ENCODE measurements around the gene POU6F2. TPM values are rescaled to one million over a fixed set of nuclear protein-coding genes. Genes with fewer than 3 reads are reported as not detected.

POU6F2 gene
- total and polyA plus RNA-seq, 4 donors: 1.1 to 2.0 (median 1.6) TPM

DNA sequence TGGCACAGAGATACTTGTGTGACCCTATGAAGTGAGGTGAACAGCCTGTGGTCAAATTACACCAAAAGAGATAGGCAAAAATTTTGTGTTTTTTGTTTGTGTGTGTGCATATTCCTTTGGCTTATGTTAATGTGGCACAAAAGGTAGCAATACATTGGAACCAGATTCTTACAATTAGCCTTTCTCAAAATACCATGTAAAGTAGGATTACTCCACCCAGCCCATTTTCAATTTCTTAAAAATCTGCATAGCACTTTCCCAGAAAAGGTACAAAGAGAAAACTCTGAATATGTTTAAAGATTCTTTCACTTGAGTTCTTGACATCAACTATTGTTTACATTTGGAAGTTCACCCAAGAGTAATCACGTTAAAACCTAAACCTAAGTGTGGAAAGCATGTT, 431.2 kb downstream of the POU6F2 start:
- Histone ChIP-seq H3K27me3 (ENCODE audit: control insufficient read depth, insufficient read depth, low read length) (no peaks in the 10 kb centered on the region), H3K36me3 (ENCODE audit: control insufficient read depth, insufficient read depth, low read length) (no peaks in the 10 kb centered on the region), H3K27ac (ENCODE audit: low read depth, low read length) (no peak overlapping the region), H3K9me3 (ENCODE audit: control insufficient read depth, insufficient read depth, low read length) (no peaks in the 10 kb centered on the region), H3K4me1 (ENCODE audit: control insufficient read depth, insufficient read depth, low read length) (peaks cover 7% of the 10 kb centered on the region), H3K4me3 (ENCODE audit: low read depth, low read length) (no peak overlapping the region)
- DNase-seq (ENCODE audit: low read depth in 4 of 6, low spot score in 6 of 6): no peak
- WGBS (ENCODE audit: insufficient coverage): no CpG with 5 or more reads among the region's 1 CpG

DNA sequence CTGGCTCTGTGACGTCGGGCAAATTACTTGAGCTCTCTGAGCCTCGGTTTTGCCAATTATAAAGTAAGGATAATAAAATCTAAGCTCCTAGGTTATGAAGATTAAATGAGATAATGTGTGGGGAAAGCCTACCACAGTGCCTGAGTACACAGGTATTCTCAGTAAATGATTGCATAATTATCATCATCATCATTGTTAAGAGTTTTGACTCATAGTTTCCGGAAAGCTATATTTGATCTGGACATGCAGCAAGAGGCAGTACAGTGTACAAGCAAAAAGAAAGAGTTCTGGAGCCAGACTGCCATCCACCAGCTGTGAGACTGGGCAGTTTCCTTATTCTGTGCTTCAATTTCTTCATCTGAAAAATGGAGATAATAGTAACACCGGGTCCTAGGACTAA, 432.9 kb downstream of the POU6F2 start:
- Histone ChIP-seq H3K27me3 (ENCODE audit: control insufficient read depth, insufficient read depth, low read length) (no peaks in the 10 kb centered on the region), H3K9me3 (ENCODE audit: control insufficient read depth, insufficient read depth, low read length) (no peaks in the 10 kb centered on the region), H3K36me3 (ENCODE audit: control insufficient read depth, insufficient read depth, low read length) (no peaks in the 10 kb centered on the region), H3K4me1 (ENCODE audit: control insufficient read depth, insufficient read depth, low read length) (peaks cover 13% of the 10 kb centered on the region), H3K4me3 (ENCODE audit: low read depth, low read length) (no peak overlapping the region), H3K27ac (ENCODE audit: low read depth, low read length) (no peak overlapping the region)
- DNase-seq (ENCODE audit: low read depth in 4 of 6, low spot score in 6 of 6): no peak
- 87% methylated on average over 4 of the region's 5 CpGs for WGBS (ENCODE audit: insufficient coverage)

DNA sequence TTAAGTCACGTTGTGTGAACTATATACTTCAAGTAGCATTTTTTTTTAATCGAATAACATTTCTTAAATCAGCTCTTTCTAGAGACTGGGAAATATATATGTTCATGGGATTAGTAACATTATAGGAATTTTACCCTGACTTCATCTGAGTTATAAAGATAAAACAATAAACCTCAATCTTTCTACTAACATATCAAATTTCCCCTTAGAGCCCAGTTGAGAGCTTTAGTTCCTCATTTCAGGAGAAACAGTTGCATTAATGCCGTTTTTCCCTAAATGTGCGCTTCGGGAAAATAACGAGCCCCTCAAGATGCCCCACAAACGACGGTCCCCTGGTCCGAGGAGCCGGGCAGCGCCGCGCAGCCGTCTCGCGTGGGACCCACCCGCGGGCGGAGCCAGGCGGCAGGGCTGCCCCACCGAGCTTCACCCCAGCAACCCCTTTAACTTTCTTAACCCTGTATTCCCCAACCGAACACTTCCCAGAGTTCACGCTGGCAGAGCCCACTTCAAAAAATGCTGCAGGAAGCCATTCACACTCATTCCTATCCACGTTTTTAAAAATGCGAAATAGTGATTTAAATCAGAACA, 436.0 kb downstream of the POU6F2 start:
- Histone ChIP-seq H3K4me1 (ENCODE audit: control insufficient read depth, insufficient read depth, low read length) (peaks cover 8% of the 10 kb centered on the region), H3K27me3 (ENCODE audit: control insufficient read depth, insufficient read depth, low read length) (no peaks in the 10 kb centered on the region), H3K9me3 (ENCODE audit: control insufficient read depth, insufficient read depth, low read length) (no peaks in the 10 kb centered on the region), H3K4me3 (ENCODE audit: low read depth, low read length) (peak overlapping the region; percentile 72), H3K36me3 (ENCODE audit: control insufficient read depth, insufficient read depth, low read length) (no peaks in the 10 kb centered on the region), H3K27ac (ENCODE audit: low read depth, low read length) (peak overlapping the region; percentile 55)
- WGBS (ENCODE audit: insufficient coverage): 0% methylated on average over 23 of the region's 25 CpGs
- DNase-seq (ENCODE audit: low read depth in 4 of 6, low spot score in 6 of 6): peak in 2 of 6 donors; percentile 31 to 33

DNA sequence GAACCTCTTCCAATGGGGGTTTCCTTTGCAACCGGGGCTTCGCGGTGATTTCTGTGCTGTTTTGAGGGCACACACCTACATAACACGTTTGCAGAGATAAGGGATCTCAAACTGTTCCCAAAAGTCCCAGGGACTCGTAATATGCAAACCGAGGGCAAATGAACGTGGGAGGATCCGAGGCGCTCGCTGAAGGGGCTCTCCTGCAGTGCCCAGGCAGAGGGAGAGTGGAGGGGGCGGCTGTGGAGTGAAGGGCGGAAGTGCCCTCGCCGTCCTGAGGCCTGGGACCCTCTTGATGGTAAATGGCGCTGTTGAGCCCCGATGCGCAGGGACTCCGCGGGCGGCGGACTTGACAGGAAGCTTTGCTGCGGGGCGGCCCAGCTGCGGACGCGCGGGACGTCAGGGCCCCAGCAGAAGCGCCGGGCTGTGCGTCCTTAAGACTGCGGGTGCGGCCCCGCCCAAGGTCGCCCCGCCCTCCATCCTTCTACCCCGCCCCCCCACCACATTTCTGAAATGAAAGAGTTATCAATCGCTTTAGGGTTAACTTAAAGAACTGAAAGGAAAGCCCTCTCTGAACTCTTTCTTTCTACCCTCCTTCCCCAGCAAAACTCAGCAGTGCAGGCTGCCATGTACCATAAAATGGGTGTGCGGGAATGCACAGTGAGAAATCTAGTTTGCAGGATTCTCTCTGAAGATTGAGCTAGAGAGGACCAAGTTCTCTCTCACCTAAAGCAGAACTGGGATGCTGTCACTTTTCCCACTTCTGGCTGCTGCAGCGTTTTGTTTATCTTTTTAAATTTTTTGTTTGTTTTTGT, 436.7 kb downstream of the POU6F2 start:
- H3K4me3 ChIP-seq (ENCODE audit: low read depth, low read length): peak overlapping the region; percentile 72
- DNase-seq (ENCODE audit: low read depth in 4 of 6, low spot score in 6 of 6): peak in 3 of 6 donors; percentile 28 to 74 (median 73)
- H3K4me1 ChIP-seq (ENCODE audit: control insufficient read depth, insufficient read depth, low read length): peaks cover 8% of the 10 kb centered on the region
- 0% methylated on average over 23 of the region's 40 CpGs for WGBS (ENCODE audit: insufficient coverage)
- H3K36me3 ChIP-seq (ENCODE audit: control insufficient read depth, insufficient read depth, low read length): no peaks in the 10 kb centered on the region
- no peaks in the 10 kb centered on the region for H3K9me3 ChIP-seq (ENCODE audit: control insufficient read depth, insufficient read depth, low read length)
- H3K27ac ChIP-seq (ENCODE audit: low read depth, low read length): peak overlapping the region; percentile 55
- H3K27me3 ChIP-seq (ENCODE audit: control insufficient read depth, insufficient read depth, low read length): no peaks in the 10 kb centered on the region

DNA sequence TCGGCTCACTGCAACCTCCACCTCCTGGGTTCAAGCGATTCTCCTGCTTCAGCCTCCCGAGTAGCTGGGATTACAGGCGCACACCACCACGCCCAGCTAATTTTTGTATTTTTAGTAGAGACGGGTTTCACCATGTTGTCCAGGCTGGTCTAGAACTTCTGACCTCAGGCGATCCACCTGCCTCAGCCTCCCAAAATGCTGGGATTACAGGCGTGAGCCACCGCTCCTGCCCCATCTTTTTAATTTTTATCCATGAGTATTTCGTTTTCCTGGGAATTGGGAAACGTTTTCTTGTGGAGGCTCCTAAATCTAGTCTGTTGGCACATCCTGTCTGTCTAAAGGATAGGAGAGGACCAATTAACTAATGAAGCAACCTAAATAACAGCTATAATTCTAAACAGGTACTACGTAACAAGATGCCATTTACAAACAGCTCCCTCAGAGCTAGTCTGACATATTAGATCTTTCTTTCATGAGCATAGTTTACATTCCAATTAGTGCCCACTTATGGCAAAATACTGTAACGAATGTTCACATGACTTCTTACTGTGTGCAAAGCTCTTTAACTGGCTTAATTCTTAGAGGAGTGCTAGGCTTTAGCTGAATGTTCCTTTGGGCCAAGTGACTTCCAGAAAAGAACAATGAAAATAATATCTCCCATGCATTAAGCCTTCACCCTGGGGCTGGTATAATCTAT, 437.5 kb downstream of the POU6F2 start:
- Histone ChIP-seq H3K27ac (ENCODE audit: low read depth, low read length) (no peak overlapping the region), H3K27me3 (ENCODE audit: control insufficient read depth, insufficient read depth, low read length) (no peaks in the 10 kb centered on the region), H3K9me3 (ENCODE audit: control insufficient read depth, insufficient read depth, low read length) (no peaks in the 10 kb centered on the region), H3K4me1 (ENCODE audit: control insufficient read depth, insufficient read depth, low read length) (peaks cover 8% of the 10 kb centered on the region), H3K4me3 (ENCODE audit: low read depth, low read length) (no peak overlapping the region), H3K36me3 (ENCODE audit: control insufficient read depth, insufficient read depth, low read length) (no peaks in the 10 kb centered on the region)
- 97% methylated on average over 5 of the region's 13 CpGs for WGBS (ENCODE audit: insufficient coverage)
- no peak for DNase-seq (ENCODE audit: low read depth in 4 of 6, low spot score in 6 of 6)

DNA sequence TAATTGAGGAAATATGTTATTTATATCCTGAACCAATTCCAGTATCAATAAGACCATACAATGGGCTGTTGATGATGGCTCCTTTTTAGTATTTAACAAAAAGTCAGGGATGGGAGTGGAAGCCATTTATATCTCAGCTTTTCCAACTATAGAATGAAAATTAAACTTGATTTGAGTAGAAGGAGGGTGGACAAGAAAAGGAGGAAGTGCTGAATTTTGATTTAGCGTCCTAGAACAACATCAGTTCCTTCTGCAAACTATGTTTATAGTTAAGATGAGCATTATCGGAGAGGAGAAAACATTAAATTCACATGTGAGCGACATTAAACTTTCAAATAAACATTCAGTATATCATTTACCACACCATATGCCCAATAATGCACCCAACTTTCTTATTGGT, 439.2 kb downstream of the POU6F2 start:
- WGBS (ENCODE audit: insufficient coverage): no CpG with 5 or more reads among the region's 3 CpGs
- Histone ChIP-seq H3K4me1 (ENCODE audit: control insufficient read depth, insufficient read depth, low read length) (peaks cover 8% of the 10 kb centered on the region), H3K9me3 (ENCODE audit: control insufficient read depth, insufficient read depth, low read length) (no peaks in the 10 kb centered on the region), H3K27me3 (ENCODE audit: control insufficient read depth, insufficient read depth, low read length) (no peaks in the 10 kb centered on the region), H3K27ac (ENCODE audit: low read depth, low read length) (no peak overlapping the region), H3K36me3 (ENCODE audit: control insufficient read depth, insufficient read depth, low read length) (no peaks in the 10 kb centered on the region), H3K4me3 (ENCODE audit: low read depth, low read length) (no peak overlapping the region)
- DNase-seq (ENCODE audit: low read depth in 4 of 6, low spot score in 6 of 6): no peak

DNA sequence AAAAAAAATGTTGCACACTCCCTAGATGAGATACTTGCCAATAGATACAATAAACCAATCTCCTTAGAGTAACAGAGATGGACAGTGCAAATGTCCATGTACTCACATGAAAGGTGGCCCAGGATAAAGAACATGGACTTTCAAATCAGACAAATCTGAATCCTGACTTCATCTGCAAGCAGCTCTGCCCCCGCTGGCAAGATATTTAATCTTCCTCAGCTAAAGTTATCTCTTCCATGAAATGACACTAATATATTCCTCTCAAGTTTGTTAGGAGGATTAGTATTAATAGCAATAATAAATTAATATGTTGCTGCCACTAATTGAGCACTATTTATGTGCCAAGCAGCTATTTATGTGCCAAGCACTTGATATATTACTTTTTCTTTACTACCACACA, 439.9 kb downstream of the POU6F2 start:
- no CpG with 5 or more reads among the region's 1 CpG for WGBS (ENCODE audit: insufficient coverage)
- no peak for DNase-seq (ENCODE audit: low read depth in 4 of 6, low spot score in 6 of 6)
- H3K9me3 ChIP-seq (ENCODE audit: control insufficient read depth, insufficient read depth, low read length): no peaks in the 10 kb centered on the region
- no peaks in the 10 kb centered on the region for H3K27me3 ChIP-seq (ENCODE audit: control insufficient read depth, insufficient read depth, low read length)
- no peaks in the 10 kb centered on the region for H3K36me3 ChIP-seq (ENCODE audit: control insufficient read depth, insufficient read depth, low read length)
- H3K4me3 ChIP-seq (ENCODE audit: low read depth, low read length): no peak overlapping the region
- H3K4me1 ChIP-seq (ENCODE audit: control insufficient read depth, insufficient read depth, low read length): peaks cover 8% of the 10 kb centered on the region
- no peak overlapping the region for H3K27ac ChIP-seq (ENCODE audit: low read depth, low read length)

DNA sequence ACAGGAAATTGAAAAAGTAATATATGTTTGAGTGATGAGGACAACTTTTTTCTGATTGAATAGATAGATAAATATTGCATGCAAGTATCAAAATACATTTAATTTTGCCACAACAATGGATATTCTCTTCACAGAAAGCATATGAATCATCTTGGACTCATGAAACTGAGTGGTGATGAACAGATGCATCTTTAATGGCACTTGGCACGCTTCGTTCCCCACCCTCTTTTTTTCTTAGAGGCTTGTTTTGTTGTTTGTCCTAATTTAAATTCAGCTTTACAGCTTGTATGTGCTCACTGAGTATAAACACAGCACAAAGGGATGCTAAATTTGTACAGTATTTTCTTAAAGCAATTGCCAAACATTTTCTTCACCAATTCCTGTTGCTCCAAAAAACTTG, 443.5 kb downstream of the POU6F2 start:
- no CpG with 5 or more reads among the region's 2 CpGs for WGBS (ENCODE audit: insufficient coverage)
- peak in 1 of 6 donors; percentile 49 for DNase-seq (ENCODE audit: low read depth in 4 of 6, low spot score in 6 of 6)
- Histone ChIP-seq H3K4me3 (ENCODE audit: low read depth, low read length) (no peak overlapping the region), H3K27me3 (ENCODE audit: control insufficient read depth, insufficient read depth, low read length) (no peaks in the 10 kb centered on the region), H3K9me3 (ENCODE audit: control insufficient read depth, insufficient read depth, low read length) (no peaks in the 10 kb centered on the region), H3K27ac (ENCODE audit: low read depth, low read length) (no peak overlapping the region), H3K4me1 (ENCODE audit: control insufficient read depth, insufficient read depth, low read length) (no peaks in the 10 kb centered on the region), H3K36me3 (ENCODE audit: control insufficient read depth, insufficient read depth, low read length) (no peaks in the 10 kb centered on the region)

DNA sequence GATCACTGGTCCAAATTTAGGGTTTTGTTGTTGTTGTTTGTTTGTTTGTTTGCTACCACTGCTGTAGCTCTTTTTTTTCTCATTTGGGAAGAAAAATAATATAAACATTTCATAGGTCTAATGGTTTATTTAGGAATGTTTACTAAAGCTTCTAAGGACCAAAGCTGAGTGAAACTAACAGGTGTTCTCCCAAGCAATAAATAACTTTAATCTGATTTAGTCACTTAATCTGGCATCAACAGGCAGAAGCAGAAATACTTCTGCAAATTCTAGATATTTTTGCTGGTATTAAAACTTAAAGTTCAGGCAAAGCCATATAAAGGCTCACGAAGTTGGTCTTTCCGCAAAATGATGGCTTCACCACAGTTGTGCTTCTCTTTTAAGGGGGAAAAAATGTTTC, 444.0 kb downstream of the POU6F2 start:
- H3K27ac ChIP-seq (ENCODE audit: low read depth, low read length): no peak overlapping the region
- WGBS (ENCODE audit: insufficient coverage): 89% methylated on average over 2 of the region's 2 CpGs
- H3K4me3 ChIP-seq (ENCODE audit: low read depth, low read length): no peak overlapping the region
- no peaks in the 10 kb centered on the region for H3K27me3 ChIP-seq (ENCODE audit: control insufficient read depth, insufficient read depth, low read length)
- no peaks in the 10 kb centered on the region for H3K9me3 ChIP-seq (ENCODE audit: control insufficient read depth, insufficient read depth, low read length)
- H3K36me3 ChIP-seq (ENCODE audit: control insufficient read depth, insufficient read depth, low read length): no peaks in the 10 kb centered on the region
- no peak for DNase-seq (ENCODE audit: low read depth in 4 of 6, low spot score in 6 of 6)
- H3K4me1 ChIP-seq (ENCODE audit: control insufficient read depth, insufficient read depth, low read length): no peaks in the 10 kb centered on the region

Data from spinal cord (tissue), 10 donors.